Ishikawa (cell line): ENCODE measurements around the gene RASA3.

Experiments used
- CEBPB ChIP-seq: IDR thresholded peaks from 2 replicates; pipeline ENCODE4 v1.6.1; 2012
- CREB1 ChIP-seq: IDR thresholded peaks from 2 replicates; pipeline ENCODE4 v1.6.1; 2012; ENCODE audit warnings: low read depth
- FOXM1 ChIP-seq: IDR thresholded peaks from 2 replicates; pipeline ENCODE4 v1.6.1; 2012; ENCODE audit warnings: low read depth, borderline replicate concordance
- NFIC ChIP-seq: IDR thresholded peaks from 2 replicates; pipeline ENCODE4 v1.6.1; 2012
- TCF12 ChIP-seq: IDR thresholded peaks from 2 replicates; pipeline ENCODE4 v1.6.1; 2012; ENCODE audit warnings: low read depth

- TF ChIP-seq FOXM1: no peak
- no peak for TF ChIP-seq CREB1
- no peak for TF ChIP-seq TCF12
- TF ChIP-seq NFIC: no peak
- no peak for TF ChIP-seq CEBPB
Measured at GRCh38 chr13:113967206-113967720, 165.2 kb downstream of the RASA3 start.
